ENCODE data around the gene ZNF423.

Gene ZNF423

DNA sequence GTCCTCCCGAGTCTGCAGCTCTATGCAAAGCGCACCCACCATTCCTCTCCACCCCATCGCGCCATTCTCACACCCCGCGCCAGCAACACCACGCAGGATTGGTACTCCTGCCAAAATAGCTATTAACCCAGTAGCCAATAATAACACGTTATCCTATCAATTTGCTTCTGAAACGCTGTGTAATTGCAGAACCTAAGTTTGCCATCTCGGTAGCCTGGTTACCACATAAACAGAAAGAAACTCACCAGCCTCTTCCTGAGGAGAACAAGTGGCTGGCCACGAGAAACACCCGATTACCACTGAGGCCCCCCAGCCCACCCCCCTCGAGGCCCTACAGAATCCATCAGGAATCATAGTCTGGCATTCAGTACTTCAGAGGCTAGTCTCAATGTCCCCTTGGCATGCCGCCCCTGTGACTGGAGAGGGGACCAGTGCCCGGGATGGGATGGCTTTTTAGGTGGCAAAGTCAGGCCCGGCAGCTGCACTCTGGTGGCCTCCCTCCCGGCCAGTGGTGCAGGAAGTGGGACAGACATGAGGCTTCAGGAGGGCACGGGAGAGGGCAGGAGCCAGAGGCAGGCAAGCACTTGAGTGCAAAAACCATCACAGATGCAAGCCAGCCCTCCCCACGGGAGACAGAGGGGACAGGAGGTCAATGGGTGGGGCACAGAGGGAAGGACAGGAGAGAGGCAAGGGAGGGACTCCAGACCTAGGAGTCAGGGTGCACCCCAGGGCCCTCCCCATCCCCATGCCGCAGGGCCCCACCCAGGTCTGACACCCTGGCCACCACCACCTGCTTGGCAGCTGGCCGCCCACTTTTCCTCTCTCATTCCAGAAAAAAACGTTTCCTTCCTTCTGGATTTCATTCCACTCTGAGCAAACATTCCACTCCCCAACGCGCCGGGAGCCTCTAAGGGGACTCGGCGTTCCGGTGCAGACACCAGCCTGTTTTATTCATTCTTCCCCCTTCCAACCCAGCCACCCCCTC is 192.5 kb downstream of the ZNF423 start:
- no peak for DNase-seq (ENCODE audit: low read depth)

DNA sequence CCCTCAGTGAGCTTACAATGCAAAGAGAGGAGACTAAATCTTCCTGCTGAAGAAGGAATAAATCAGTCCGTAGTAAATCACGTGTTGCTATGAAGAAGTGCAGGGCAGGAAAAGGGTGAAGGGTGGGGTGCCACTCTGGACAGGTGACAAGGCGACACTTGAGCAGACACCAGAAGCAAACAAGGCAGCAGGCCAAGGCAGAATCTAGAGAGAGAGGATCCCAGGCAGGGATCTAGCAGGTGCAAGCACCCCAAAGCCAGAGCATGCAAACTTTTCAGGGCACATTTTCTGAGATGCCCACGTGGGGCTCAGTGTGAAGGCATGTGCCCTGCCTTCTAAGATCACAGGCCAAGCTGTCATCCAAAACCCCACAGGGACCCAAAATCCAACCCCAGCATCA is 193.3 kb downstream of the ZNF423 start:
- DNase-seq (ENCODE audit: low read depth), result no peak

DNA sequence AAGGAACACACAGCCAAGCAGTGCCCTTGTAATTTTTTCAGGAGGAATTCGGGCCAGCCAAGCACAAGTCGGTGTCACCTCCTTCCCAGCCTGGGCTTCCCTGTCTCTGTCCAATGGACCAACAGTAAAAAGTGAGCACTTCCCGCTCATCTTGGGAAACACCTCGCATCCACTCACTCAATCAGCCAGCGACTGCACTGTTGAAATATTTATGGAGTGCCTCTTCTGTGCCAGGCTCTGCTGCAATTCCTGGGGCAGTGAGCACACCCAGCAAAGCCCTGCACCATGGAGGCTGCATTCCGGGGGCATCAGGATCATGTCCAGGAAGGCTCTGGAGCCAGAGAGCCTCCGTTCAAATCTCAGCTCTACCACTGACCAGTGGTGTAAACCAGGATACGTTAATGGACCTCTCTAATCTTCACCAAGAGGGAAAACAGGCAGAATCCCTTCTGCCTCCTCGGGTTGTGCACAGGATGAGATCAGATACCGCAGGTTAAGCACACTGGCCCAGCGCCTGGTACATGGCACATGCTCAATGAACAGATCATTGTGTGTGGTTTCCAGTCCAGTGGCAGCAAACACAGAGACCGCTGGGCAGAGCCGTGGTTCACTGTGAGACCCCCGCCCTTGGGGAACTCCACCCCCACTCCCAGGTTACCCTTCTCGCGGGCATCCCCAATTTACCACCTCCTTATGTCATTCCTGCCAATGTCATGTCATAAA is 194.3 kb downstream of the ZNF423 start:
- DNase-seq (ENCODE audit: low read depth), result no peak

DNA sequence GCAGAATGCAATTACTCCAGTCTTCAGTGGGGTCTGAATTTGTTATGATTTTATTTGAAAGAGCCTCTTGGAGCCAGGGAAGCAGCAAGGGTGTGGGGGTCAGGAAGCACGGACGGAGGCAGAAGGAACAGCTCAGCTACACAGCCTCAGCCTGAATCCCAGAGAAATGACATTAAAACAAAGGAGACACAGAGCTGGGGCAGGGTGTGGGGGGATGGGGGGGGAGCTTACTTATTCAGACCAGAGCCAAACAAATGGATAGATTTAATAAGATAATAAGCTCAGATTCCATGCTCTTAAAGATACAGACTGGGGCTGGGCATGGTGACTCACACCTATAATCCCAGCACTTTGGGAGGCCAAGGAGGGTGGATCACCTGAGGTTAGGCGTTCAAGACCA is 195.3 kb downstream of the ZNF423 start:
- DNase-seq (ENCODE audit: low read depth), result no peak

DNA sequence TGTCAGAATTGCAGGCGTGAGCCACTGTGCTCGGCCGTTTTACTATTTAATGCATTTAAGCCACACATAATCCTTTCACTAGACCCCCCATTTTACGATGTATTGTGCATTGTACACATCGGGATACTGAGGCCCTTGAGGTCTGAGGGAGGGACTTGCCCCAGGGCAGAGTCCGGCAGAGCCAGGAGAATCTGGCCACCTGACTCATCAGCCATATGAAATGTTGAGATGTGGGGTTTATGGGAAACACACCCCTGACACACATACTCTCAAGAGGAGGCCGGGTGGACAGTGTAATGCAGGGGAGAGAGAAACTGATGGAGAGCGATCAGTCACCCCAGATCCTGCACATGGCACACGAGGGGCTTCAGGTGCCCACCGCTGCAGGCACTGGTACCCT is 196.6 kb downstream of the ZNF423 start:
- DNase-seq (ENCODE audit: low read depth), result peak; percentile 36

DNA sequence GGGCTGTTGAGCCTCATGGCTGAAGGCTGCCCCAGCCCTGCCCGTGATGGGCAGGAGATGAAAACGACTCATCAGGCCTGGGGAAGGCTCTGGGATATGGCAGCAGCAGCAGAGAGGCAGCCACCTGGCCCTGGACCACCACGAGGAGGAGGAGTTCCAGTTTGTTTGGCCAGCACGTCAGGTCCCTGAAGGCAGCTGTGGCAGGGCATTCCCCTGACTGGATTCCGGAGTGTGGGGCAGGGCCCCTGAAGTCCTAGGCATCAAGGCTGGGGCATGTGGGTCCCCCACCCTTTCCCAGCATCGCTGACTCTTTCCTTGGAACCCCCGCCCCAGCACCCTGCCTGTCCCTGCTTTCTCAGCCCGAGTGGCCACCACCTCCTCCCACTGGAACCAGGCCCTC is 197.4 kb downstream of the ZNF423 start:
- DNase-seq (ENCODE audit: low read depth), result no peak

DNA sequence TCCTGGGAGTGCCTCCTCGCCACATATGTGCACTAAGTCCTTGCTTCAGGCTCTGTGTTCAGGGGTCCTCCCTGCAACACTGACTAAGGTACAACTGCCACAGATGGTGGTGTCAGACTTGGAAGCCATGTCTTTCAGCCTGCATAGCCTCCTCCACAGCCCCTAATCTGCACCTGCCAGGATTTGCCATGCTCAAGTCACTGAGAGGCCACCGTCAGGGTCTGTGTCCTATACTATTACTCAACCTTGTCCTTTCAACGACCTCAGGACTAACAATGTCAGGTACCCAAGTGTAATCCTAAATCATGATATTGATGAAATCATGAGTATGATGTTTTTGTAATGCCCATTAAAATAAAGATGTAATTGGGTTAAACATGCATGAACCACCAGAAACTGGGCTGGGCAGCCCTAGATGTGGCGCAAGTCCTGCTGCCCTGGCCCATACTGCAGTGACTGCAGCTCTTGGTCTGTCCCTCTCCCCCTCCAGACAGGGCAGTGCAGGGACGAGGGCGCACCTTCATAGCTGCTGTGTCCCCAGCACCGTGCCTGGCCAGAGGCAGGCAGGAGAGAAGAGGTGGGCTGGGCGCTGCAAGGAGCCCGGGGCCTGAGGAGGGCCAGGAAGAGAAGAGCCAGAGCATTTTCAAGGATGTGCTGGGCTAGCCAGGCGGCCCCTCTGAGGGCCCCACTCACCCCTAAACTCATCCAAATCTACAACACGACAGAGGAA is 198.0 kb downstream of the ZNF423 start:
- DNase-seq (ENCODE audit: low read depth), result no peak

DNA sequence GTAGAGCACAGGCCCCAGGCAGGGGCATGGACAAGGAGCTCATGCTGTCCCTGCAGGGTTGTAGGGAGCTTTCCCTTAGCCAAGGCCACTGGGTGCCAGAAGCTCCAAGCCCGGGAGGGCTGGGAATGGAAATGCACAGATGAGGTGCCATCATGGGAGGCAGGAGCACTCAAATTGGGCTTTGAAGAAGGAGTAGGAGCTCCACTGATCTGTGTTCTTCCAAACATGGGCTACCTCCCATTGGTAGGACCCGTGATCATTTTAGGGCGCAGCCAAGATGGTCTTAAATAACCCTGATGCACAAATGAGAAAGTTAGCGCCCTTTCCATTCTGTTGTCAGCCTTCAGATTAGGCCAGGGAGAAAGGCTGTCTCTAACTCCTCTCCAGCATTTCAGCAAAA is 201.5 kb downstream of the ZNF423 start:
- no peak for DNase-seq (ENCODE audit: low read depth)

DNA sequence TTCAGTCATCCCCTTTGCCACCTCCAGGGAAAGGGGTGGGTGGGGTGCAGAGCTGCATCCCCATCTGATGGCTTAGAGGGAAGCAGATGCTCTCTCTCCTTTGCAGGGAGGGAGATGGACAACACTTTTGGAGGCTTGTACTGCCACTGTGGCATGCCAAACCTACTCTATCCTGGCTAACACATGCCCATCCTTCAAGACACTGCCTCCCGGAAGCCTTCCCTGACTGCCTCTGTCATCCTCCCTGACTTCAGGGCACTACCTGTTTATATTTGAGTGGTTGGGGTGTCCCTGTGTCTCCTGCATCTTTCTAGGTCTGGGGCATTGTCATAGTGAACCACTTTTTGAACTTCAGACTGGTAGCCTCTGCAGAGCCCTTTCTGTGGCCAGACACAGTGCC is 202.3 kb downstream of the ZNF423 start:
- no peak for DNase-seq (ENCODE audit: low read depth)

DNA sequence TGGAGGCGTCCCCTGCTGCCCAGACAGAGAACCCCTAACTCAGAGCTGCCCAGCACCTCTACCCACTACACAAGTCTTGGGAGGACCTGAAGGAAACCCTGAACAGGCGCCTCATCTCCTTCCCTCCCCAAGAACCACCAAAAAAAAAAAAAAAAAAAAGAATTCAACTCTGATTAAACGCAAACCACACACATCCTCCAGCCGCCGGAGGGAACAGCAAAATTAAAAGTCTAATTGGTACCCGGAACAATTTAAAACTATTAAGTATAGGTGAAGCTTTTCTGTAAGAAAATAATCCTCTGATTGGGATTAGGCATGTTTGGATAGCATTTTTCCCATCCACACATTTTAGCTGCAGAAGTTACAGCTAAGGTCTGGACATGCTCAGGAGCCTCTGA is 202.7 kb downstream of the ZNF423 start:
- DNase-seq (ENCODE audit: low read depth), result no peak

DNA sequence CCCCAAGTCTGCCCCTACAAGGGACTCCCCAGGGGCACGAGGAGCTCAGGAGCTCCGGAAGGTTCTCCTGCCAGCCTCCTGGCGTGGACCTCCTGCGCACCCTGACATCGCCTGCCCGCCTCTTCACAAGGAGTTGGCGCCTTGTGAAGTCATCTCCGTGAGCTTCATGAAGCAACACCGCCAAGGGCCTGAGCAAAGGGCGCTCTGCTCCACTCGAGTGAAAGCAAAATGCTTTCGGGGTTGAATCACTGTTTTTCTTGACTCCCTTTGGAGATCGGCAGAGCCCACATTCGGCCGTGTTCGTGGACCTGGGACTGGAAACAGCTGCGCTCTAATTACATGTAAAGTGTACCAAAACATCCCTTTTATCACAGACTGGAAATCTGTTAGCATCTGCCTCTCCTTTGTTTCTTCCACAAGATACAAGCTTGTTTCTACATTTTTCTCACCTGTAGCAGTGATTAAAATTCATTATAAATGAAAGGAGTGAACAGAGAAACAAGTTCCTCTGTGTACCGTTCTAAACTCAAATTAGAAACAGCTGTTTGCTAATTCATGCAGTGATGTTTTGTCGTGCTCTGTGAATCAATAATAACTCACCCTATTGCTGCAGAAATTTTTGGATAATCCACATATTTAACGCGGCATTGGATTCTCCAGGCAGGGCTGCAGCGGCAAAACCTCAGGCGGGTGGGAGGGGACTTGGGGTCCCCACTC is 203.3 kb downstream of the ZNF423 start:
- peak; percentile 83 for DNase-seq (ENCODE audit: low read depth)

DNA sequence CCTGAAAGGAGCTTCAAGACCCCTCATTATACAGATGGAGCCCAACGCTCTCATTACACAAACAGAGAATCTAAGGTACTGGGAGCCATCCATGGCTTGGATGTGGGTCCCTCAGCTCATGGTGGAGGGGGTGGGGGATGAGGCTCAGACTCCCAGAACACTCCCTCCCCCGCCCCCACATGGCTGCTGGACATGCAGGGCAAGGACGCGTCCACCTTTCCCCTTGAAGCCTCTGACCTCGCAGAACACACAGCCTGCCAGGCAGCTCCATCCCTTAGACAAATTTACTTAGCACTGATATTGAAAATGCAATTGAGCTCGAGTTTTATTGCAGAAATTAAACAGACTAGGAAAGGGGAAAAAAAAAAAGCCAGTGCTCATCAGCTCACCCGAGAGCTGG is 203.9 kb downstream of the ZNF423 start:
- DNase-seq (ENCODE audit: low read depth), result no peak

DNA sequence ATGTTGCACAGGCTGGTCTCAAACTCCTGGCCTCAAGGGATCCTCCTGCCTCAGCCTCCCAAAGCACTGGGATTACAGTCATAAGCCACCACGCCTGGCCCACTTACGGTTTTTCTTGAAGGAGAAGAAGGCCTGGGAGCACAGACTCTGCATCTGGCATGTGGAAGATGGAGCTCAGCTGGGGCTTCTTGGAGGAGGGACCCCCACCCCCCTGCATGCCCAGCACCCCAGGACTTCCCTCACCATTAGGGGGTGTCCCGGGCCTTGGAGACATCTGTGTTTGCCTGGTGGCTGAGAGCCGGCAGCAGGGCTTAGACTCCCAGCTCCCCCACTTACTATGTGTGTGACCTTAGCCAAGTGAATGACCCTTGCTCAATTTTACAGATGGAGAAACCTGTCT is 204.7 kb downstream of the ZNF423 start:
- DNase-seq (ENCODE audit: low read depth), result no peak

DNA sequence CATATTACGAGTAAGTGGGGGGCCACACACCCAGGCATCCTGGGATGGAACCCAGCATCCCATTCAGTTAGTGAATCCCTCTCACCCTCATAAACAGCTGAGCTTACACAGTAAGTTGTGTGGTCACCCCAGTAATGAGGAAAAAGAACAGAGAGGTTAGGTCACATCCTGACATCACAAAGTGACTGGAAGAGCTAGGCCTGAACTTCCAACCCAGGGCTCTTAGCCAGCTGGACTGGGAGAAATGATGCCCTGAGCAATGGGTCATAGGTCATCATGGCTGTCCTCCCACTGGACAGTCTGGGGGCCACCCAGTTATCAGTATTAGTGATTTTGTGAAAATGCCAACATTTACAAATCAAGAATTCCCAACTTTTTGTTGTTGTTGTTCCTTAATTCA is 205.3 kb downstream of the ZNF423 start:
- no peak for DNase-seq (ENCODE audit: low read depth)

DNA sequence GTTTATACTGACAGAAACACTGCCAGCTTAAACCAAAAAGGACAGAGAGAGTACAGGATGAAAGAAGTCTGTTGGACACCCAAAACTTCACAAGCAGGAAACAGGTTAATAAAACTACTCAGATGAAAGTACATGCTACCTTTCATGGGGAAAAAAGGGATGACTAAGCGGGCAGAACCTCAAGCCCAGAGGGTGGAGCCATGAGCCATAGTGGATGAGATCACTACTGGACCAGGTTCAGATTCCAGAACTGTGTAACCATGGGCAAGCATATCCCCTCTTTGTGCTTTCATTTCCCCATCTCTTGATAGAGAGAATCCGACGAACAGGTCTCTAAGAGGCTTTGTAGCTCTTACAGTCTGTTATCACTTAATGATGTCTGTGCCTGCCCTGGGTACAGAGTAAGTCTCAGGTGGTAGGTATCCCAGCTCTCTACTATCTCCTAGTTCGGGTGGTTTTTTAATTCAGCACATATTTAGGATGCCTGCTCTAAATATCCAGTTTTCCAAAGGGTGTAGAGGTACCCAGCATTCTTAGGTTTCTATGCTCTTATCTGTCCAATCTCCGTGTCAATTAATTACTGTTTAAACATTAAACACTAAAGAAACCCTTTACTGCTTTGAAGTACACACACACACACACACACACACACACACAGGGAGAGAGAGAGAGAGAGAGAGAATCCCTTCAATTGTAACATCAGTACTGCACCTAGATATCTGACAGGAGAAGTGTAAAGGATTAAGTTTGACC is 206.7 kb downstream of the ZNF423 start:
- peak; percentile 44 for DNase-seq (ENCODE audit: low read depth)

DNA sequence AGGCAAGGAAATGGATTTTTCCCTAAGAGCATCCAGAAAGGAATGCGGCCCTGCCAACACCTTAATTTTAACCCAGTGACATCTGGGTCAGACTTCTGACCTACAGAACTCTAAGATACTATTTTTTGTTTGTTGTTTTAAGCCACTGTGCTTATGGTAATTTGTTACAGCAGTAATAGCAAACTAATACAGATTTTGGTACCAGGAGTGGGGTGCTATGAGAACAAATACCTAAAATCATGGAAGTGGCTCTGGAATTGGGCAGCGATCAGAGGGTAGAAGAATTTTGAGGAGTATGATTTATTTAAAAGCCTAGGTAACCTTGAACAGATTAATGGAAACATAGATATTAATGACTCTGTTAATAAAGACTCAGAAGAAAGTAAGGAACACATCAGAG is 208.2 kb downstream of the ZNF423 start:
- no peak for DNase-seq (ENCODE audit: low read depth)

DNA sequence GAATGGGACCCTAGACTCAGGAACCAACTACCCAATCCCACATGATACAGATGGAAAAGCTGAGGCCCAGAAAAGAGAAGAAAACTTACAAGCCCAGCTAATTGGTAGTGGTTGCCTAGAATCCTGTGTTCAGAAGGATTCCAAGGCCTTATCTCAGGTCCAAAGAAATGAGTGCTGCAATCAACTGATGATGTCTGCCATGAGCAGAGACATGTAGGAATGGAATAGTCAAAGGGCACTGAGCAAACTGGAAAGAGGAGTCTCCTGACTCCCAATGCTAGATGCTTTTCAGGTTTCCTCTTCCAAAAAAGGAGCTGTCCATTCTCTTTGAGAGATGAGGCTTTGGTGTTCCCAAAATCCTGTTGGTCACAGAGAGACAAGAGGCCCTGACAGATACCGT is 210.6 kb downstream of the ZNF423 start:
- no peak for DNase-seq (ENCODE audit: low read depth)

DNA sequence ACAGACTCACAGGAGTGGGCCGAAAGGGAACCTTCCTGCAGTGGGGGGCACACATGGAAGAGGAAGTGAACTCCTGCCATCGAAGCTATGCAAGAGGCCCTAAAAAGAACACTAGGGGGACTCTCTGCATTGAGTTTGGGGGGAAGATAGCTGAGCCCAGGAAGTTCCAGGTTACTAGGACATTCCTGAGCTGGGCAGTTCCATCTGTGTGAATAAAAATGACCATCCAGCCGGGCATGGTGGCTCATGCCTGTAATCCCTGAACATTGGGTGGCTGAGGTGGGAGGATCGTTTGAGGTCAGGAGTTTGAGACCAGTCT is 211.8 kb downstream of the ZNF423 start:
- DNase-seq (ENCODE audit: low read depth), result peak; percentile 60

DNA sequence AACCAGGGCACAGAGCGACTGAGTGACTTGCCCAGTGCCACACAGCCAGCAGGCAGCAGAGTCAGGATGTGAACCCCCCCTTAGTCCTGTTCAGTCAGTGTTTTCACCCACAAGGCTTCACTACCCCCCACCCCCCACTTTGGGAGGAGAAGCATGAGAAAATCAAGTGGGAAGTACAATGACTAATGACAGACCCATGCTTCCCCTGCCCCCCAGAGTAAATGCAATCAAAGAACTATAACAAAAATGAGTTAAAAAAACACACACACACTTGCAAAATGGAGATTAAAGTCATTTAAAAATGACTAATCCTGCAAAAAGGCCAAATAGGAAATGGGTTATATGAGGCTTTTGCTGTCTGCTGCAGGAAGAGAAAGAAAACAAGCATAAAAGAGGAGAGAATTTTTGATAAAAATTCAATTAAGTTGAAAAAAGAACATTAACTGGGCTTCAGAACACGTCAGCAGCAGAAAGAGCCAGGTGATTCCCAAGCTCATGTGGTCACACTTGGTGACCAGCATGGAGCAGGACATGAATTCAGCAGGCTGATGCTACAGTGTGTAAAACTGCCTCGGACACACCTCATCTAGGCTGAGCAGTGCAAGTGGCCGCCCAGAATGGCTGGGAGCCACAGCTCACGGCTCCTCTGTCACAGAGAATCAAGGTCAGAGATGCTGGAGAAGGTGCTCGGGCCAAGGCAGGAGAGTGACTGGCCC is 212.3 kb downstream of the ZNF423 start:
- DNase-seq (ENCODE audit: low read depth), result peak; percentile 97

DNA sequence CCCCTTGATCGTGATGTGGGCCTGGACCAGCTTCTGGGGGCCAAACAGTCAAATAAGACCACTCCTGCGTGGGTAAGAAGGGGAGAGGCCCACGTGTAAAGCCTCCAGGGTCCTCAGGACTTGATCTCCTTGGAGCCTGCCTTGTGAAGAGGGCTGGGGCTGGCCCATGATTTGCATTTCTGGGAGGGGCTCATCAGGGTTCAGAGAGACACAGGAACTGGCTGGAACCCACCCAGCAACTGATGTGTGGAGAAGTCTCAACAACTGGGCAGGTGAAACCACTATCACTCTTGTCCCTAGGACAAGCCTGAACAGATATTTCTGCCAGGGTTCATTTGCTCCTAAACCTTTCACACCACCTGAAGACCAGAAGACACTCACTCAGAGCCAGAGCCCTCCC is 214.7 kb downstream of the ZNF423 start:
- DNase-seq (ENCODE audit: low read depth), result no peak

DNA sequence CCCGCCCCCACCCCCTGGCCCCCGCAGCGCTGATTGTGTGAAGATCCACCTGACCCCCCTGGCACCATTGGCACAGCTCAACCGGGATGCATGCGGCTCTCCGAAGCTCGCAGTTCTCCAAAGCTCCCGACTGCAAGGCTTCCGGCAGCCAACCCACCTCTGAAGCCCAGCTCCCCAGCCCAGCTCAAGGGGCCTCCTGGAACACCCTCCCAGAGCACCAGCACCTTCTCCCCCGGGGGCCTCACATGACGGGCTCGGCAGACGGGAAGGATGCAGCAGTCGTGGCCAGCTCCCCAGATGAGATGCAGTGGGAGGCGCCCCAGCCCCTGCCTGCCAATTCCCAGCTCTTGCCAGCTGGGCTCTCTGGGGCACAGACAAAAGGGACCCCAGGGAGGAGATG is 215.3 kb downstream of the ZNF423 start:
- DNase-seq (ENCODE audit: low read depth), result no peak

Measured in EH (cell line).